ENCODE results near the gene SDF4. TPM values are rescaled to one million over a fixed set of nuclear protein-coding genes. Genes with fewer than 3 reads are reported as not detected.

Gene SDF4
- total and polyA plus RNA-seq, 2 of the 13 experiments (the other 11 are each of a cell fraction or from before 2014, with no cell fraction given), result 80.8 to 107 TPM

DNA sequence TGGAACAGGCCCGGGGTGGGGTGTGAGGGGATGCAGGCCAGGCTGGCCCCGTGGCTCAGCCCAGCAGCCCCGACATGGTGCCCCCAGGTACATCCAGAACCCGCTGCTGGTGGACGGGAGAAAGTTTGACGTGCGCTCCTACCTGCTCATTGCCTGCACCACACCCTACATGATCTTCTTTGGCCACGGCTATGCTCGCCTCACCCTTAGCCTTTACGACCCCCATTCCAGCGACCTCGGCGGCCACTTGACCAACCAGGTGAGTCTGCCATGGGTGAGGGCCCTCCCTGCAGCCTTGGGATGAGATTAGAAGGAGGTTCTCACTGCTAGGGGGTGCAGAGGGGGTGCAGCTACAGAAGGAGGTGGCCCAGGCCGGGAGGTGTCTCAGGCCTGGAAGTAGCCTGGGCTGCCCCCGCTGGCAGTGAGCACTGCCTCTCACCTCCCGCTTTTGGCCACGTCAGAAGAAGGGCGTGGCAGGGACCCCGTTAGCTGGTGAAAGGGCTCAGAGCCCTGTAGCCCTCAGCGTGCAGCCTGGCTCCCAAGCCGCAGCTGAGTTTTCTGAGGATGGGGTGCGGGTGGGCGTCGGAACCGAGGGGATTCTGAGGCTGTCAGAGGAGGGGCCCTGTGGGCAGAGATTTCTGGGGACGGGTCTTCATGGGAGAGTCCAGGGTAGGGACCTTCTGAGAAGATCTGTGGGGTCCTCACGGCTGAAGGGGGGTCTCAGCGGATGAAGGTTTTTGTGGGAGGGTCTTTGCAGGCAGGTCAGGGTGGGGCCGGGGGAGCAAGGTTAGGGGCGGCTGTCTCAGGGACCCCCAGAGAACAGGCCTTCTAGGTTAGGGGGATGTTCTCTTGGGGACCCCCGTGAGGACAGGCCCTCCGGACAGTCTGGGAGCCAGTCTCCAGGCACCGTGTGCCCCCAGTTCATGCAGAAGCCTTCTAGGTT, 47.7 kb downstream of the SDF4 start:
- Histone ChIP-seq H3K9me3 (ENCODE audit: low read length) (no peaks in the 10 kb centered on the region), H3K27me3 (ENCODE audit: control insufficient read depth in 1 of 2, insufficient read depth in 2 of 2, low read length in 2 of 2) (peaks cover 4 to 66% of the 10 kb centered on the region in 2 experiments; a peak in 4 of 5 replicates), H3K4me3 (replicated peaks in 1 of 3; ENCODE audit: insufficient read depth in 1 of 3, low read depth in 2 of 3, low read length in 3 of 3) (no peak overlapping the region), H2AFZ (ENCODE audit: low read length) (no peak overlapping the region), H3K9ac (ENCODE audit: insufficient read depth, low read depth, low read length) (no peak overlapping the region), H3K36me3 (replicated peaks in 1 of 2; ENCODE audit: control insufficient read depth in 1 of 2, insufficient read depth in 2 of 2, low read length in 2 of 2) (no peaks in the 10 kb centered on the region), H3K27ac (ENCODE audit: extremely low read length, insufficient read depth, low read length) (no peak overlapping the region), H3K4me1 (ENCODE audit: insufficient read depth, low read length) (peaks cover 22% of the 10 kb centered on the region), H3K4me2 (ENCODE audit: low read depth, low read length) (no peak overlapping the region), H4K20me1 (ENCODE audit: insufficient read depth, low read length) (no peaks in the 10 kb centered on the region), H3K79me2 (ENCODE audit: insufficient read depth, low read length) (no peaks in the 10 kb centered on the region)
- FAIRE-seq, result no peak
- no peak for ATAC-seq
- ChIA-PET POLR2A (no interaction called here), CTCF (ENCODE audit: low intra/inter-chr PET ratio, low total read pairs) (no interaction called here)
- WGBS (ENCODE audit: low lambda C conversion rate), result 42% methylated on average over 21 of the region's 33 CpGs
- DNase-seq (ENCODE audit: low spot score), result no peak
- in situ Hi-C loops (cut with HindIII; ENCODE audit: extremely low pct_ligation_motif_present, low pct_unique_long_range_greater_than_20kb), result no loop called here
- BruUV-seq (replicated peaks), result no TSS peak
- intact Hi-C loops (cut with micrococcal nuclease; ENCODE audit: unreplicated experiment), result no loop called here
- TF ChIP-seq, protein P1, sequence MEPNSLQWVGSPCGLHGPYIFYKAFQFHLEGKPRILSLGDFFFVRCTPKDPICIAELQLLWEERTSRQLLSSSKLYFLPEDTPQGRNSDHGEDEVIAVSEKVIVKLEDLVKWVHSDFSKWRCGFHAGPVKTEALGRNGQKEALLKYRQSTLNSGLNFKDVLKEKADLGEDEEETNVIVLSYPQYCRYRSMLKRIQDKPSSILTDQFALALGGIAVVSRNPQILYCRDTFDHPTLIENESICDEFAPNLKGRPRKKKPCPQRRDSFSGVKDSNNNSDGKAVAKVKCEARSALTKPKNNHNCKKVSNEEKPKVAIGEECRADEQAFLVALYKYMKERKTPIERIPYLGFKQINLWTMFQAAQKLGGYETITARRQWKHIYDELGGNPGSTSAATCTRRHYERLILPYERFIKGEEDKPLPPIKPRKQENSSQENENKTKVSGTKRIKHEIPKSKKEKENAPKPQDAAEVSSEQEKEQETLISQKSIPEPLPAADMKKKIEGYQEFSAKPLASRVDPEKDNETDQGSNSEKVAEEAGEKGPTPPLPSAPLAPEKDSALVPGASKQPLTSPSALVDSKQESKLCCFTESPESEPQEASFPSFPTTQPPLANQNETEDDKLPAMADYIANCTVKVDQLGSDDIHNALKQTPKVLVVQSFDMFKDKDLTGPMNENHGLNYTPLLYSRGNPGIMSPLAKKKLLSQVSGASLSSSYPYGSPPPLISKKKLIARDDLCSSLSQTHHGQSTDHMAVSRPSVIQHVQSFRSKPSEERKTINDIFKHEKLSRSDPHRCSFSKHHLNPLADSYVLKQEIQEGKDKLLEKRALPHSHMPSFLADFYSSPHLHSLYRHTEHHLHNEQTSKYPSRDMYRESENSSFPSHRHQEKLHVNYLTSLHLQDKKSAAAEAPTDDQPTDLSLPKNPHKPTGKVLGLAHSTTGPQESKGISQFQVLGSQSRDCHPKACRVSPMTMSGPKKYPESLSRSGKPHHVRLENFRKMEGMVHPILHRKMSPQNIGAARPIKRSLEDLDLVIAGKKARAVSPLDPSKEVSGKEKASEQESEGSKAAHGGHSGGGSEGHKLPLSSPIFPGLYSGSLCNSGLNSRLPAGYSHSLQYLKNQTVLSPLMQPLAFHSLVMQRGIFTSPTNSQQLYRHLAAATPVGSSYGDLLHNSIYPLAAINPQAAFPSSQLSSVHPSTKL (CRISPR knock-in tag; IDR thresholded peaks at IDR 0.05), result no peak
- TF ChIP-seq, protein P2, sequence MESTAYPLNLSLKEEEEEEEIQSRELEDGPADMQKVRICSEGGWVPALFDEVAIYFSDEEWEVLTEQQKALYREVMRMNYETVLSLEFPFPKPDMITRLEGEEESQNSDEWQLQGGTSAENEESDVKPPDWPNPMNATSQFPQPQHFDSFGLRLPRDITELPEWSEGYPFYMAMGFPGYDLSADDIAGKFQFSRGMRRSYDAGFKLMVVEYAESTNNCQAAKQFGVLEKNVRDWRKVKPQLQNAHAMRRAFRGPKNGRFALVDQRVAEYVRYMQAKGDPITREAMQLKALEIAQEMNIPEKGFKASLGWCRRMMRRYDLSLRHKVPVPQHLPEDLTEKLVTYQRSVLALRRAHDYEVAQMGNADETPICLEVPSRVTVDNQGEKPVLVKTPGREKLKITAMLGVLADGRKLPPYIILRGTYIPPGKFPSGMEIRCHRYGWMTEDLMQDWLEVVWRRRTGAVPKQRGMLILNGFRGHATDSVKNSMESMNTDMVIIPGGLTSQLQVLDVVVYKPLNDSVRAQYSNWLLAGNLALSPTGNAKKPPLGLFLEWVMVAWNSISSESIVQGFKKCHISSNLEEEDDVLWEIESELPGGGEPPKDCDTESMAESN (CRISPR knock-in tag; conservative IDR thresholded peaks at IDR 0.05), result no peak
- TF ChIP-seq, protein P3, sequence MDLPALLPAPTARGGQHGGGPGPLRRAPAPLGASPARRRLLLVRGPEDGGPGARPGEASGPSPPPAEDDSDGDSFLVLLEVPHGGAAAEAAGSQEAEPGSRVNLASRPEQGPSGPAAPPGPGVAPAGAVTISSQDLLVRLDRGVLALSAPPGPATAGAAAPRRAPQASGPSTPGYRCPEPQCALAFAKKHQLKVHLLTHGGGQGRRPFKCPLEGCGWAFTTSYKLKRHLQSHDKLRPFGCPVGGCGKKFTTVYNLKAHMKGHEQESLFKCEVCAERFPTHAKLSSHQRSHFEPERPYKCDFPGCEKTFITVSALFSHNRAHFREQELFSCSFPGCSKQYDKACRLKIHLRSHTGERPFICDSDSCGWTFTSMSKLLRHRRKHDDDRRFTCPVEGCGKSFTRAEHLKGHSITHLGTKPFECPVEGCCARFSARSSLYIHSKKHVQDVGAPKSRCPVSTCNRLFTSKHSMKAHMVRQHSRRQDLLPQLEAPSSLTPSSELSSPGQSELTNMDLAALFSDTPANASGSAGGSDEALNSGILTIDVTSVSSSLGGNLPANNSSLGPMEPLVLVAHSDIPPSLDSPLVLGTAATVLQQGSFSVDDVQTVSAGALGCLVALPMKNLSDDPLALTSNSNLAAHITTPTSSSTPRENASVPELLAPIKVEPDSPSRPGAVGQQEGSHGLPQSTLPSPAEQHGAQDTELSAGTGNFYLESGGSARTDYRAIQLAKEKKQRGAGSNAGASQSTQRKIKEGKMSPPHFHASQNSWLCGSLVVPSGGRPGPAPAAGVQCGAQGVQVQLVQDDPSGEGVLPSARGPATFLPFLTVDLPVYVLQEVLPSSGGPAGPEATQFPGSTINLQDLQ (CRISPR knock-in tag; IDR thresholded peaks at IDR 0.05), result no peak
- TF ChIP-seq, protein P4, sequence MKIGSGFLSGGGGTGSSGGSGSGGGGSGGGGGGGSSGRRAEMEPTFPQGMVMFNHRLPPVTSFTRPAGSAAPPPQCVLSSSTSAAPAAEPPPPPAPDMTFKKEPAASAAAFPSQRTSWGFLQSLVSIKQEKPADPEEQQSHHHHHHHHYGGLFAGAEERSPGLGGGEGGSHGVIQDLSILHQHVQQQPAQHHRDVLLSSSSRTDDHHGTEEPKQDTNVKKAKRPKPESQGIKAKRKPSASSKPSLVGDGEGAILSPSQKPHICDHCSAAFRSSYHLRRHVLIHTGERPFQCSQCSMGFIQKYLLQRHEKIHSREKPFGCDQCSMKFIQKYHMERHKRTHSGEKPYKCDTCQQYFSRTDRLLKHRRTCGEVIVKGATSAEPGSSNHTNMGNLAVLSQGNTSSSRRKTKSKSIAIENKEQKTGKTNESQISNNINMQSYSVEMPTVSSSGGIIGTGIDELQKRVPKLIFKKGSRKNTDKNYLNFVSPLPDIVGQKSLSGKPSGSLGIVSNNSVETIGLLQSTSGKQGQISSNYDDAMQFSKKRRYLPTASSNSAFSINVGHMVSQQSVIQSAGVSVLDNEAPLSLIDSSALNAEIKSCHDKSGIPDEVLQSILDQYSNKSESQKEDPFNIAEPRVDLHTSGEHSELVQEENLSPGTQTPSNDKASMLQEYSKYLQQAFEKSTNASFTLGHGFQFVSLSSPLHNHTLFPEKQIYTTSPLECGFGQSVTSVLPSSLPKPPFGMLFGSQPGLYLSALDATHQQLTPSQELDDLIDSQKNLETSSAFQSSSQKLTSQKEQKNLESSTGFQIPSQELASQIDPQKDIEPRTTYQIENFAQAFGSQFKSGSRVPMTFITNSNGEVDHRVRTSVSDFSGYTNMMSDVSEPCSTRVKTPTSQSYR (CRISPR knock-in tag; IDR thresholded peaks at IDR 0.05; ENCODE audit: borderline replicate concordance), result no peak
- TF ChIP-seq, protein P5, sequence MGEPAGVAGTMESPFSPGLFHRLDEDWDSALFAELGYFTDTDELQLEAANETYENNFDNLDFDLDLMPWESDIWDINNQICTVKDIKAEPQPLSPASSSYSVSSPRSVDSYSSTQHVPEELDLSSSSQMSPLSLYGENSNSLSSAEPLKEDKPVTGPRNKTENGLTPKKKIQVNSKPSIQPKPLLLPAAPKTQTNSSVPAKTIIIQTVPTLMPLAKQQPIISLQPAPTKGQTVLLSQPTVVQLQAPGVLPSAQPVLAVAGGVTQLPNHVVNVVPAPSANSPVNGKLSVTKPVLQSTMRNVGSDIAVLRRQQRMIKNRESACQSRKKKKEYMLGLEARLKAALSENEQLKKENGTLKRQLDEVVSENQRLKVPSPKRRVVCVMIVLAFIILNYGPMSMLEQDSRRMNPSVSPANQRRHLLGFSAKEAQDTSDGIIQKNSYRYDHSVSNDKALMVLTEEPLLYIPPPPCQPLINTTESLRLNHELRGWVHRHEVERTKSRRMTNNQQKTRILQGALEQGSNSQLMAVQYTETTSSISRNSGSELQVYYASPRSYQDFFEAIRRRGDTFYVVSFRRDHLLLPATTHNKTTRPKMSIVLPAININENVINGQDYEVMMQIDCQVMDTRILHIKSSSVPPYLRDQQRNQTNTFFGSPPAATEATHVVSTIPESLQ (CRISPR knock-in tag; conservative IDR thresholded peaks at IDR 0.05), result no peak
